C4-2B (cell line): ENCODE measurements around the gene TNPO1.
"Not testable (repeated sequence)": the region's sequence is repeated elsewhere in the genome, so short reads cannot be mapped to it uniquely, and the experiment has no call there.

Experiments used
- CTCF ChIP-seq: fragments of 450-650 bp; conservative IDR thresholded peaks from 2 replicates; pipeline ENCODE4 v1.5.1; 2017; ENCODE audit warnings: mild to moderate bottlenecking
- ZFX ChIP-seq: fragments of 450-650 bp; IDR thresholded peaks from 2 replicates; pipeline ENCODE4 v1.6.1; 2017

GRCh38 chr5:72792662-72793061, 23.8 kb upstream of the TNPO1 start:
- not testable (repeated sequence) for TF ChIP-seq CTCF, ZFX
